Measurements from ENCODE around the gene PCNX1.

- TF ChIP-seq CTCF (IDR thresholded peaks at IDR 0.05; ENCODE audit: insufficient read depth, low read length) (no peak), REST (IDR thresholded peaks at IDR 0.05; ENCODE audit: insufficient replicate concordance, low read depth) (no peak), SPI1 (IDR thresholded peaks at IDR 0.05; ENCODE audit: borderline replicate concordance, low read depth) (no peak), POLR2AphosphoS5 (IDR thresholded peaks at IDR 0.05; ENCODE audit: low read depth) (no peak)
Measured at GRCh38 chr14:71031000-71031399, 123.7 kb downstream of the PCNX1 start.
